ENCODE results near the gene DCUN1D1.
"Not testable (repeated sequence)": the region's sequence is repeated elsewhere in the genome, so short reads cannot be mapped to it uniquely, and the experiment has no call there.

DCUN1D1 gene

GRCh38 chr3:183013856-183014255, 33.5 kb upstream of the DCUN1D1 start:
- H3K4me3 ChIP-seq (ENCODE audit: low read depth, low read length) = no peak overlapping the region
- TF ChIP-seq, protein P1, sequence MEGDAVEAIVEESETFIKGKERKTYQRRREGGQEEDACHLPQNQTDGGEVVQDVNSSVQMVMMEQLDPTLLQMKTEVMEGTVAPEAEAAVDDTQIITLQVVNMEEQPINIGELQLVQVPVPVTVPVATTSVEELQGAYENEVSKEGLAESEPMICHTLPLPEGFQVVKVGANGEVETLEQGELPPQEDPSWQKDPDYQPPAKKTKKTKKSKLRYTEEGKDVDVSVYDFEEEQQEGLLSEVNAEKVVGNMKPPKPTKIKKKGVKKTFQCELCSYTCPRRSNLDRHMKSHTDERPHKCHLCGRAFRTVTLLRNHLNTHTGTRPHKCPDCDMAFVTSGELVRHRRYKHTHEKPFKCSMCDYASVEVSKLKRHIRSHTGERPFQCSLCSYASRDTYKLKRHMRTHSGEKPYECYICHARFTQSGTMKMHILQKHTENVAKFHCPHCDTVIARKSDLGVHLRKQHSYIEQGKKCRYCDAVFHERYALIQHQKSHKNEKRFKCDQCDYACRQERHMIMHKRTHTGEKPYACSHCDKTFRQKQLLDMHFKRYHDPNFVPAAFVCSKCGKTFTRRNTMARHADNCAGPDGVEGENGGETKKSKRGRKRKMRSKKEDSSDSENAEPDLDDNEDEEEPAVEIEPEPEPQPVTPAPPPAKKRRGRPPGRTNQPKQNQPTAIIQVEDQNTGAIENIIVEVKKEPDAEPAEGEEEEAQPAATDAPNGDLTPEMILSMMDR (IDR thresholded peaks at IDR 0.05; ENCODE audit: low read depth, low read length) = no peak
- in situ Hi-C loops (cut with HindIII; ENCODE audit: low sequenced_read_pairs) = no loop called here
- DNase-seq (ENCODE audit: low read depth, low spot score) = no peak

GRCh38 chr3:183013074-183013473, 32.7 kb upstream of the DCUN1D1 start:
- TF ChIP-seq, protein P1 (IDR thresholded peaks at IDR 0.05; ENCODE audit: low read depth, low read length) = no peak
- in situ Hi-C loops (cut with HindIII; ENCODE audit: low sequenced_read_pairs) = no loop called here
- H3K4me3 ChIP-seq (ENCODE audit: low read depth, low read length) = no peak overlapping the region
- DNase-seq (ENCODE audit: low read depth, low spot score) = no peak

DNA sequence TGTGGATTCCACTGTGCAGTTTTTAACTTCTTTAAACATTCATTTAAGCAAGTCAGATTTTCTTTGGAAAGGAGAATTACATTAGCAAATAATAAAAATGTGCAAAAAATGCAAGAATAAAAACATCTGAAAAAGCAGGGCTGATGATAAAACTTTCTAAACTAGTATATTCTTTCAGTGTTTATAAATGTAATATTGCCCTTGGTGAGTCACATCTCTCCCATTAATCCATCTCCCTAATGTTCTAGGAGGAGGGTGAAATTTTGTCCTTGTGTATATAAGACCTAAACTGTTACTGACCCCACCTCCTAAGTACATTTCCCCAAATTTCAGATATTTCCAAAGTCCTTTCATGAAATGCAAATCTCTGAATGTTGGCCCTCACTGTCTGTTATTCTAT, 28.5 kb upstream of the DCUN1D1 start:
- no peak overlapping the region for H3K4me3 ChIP-seq (ENCODE audit: low read depth, low read length)
- no peak for DNase-seq (ENCODE audit: low read depth, low spot score)
- TF ChIP-seq, protein P1 (IDR thresholded peaks at IDR 0.05; ENCODE audit: low read depth, low read length) = no peak
- in situ Hi-C loops (cut with HindIII; ENCODE audit: low sequenced_read_pairs) = no loop called here

DNA sequence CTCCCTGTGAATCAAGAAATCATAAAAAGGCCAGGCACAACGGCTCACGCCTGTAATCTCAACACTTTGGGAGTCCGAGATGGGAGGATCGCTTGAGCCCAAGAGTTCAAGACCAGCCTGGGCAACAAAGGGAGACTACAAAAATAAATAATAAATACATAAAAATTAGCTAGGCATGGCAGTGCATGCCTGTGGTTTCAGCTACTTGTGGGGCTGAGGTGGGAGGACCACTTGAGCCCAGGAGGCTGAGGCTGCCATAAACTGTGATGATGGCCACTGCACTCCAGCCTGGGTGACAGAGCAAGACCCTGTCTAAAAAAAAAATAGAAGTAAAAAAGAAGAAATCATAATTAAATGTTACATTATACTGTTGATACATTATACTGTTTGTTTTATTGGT, 28.0 kb upstream of the DCUN1D1 start:
- TF ChIP-seq, protein P1 (IDR thresholded peaks at IDR 0.05; ENCODE audit: low read depth, low read length) = no peak
- DNase-seq (ENCODE audit: low read depth, low spot score) = no peak
- H3K4me3 ChIP-seq (ENCODE audit: low read depth, low read length) = no peak overlapping the region
- in situ Hi-C loops (cut with HindIII; ENCODE audit: low sequenced_read_pairs) = no loop called here

DNA sequence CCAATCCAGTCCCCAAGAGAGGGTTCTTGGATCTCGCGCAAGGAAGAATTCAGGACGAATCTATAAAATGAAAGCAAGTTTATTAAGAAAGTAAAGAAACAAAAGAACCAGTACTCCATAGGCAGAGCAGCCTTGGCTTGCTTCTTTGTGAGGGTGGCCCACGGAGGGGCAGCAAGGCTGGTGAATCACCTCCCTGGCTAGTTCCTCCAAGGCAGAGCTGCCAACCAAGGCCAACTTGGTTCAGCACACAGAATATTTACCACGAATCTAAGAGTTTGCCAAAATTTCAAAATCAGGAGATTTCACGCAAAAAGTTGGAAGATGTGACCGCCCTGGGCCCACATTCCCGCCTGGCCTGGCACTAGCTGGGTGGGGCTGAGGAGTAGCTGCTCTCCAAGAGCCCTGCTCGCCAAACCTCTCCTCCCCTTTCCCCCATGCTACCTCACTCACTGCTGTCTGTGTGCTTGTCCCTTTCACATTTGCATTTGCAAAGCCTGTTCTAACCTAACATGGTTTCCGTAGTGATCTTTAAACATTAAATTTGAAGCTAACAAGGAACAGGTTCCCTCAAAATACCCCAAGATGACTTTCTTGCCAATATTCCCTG, 26.2 kb upstream of the DCUN1D1 start:
- in situ Hi-C loops (cut with HindIII; ENCODE audit: low sequenced_read_pairs) = no loop called here

GRCh38 chr3:182999767-183000166, 19.4 kb upstream of the DCUN1D1 start:
- no peak overlapping the region for H3K4me3 ChIP-seq (ENCODE audit: low read depth, low read length)
- TF ChIP-seq, protein P1 (IDR thresholded peaks at IDR 0.05; ENCODE audit: low read depth, low read length) = no peak
- in situ Hi-C loops (cut with HindIII; ENCODE audit: low sequenced_read_pairs) = no loop called here
- no peak for DNase-seq (ENCODE audit: low read depth, low spot score)

More for the DNA sequence above, 26.2 kb upstream of the DCUN1D1 start:
- no peak overlapping the region for H3K4me3 ChIP-seq (ENCODE audit: low read depth, low read length)
- no peak for DNase-seq (ENCODE audit: low read depth, low spot score)
- TF ChIP-seq, protein P1 (IDR thresholded peaks at IDR 0.05; ENCODE audit: low read depth, low read length) = no peak

DNA sequence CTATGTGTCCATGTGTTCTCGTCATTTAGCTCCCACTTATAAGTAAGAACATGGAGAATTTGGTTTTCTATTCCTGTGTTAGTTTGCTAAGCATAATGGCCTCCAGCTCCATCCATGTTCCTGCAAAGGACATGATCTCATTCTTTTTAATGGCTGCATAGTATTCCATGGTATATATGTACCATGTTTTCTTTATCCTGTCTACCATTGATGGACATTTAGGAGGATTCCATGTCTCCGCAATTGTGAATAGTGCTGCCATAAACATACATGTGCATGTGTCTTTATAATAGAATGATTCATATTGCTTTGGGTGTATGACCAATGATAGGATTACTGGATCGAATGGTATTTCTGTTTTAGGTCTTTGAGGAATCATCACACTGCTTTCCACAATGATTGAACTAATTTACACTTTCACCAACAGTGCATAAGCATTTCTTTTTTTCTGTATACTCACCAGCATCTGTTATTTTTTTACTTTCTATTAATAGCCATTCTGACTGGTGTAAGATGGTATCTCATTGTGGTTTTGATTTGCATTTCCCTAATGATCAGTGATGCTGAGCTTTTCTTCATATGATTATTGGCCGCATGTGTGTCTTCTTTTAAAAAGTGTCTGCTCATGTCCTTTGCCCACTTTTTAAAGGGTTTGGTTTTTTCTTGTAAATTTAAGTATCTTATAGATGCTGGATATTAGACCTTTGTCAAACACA, 13.3 kb upstream of the DCUN1D1 start:
- in situ Hi-C loops (cut with HindIII; ENCODE audit: low sequenced_read_pairs); DNase-seq (ENCODE audit: low read depth, low spot score); H3K4me3 ChIP-seq (ENCODE audit: low read depth, low read length): not testable (repeated sequence)
